Panc1 (cell line): Measurements from ENCODE around the gene ENTPD5. TPM values are rescaled to one million over a fixed set of nuclear protein-coding genes. Genes with fewer than 3 reads are reported as not detected.

Source experiments
- ATAC-seq: fragments of 200-7000 bp; cut with Tn5 transposase; 2 replicates; pipeline ENCODE4 v1.9.1; 2020; ENCODE audit warnings: mild to moderate bottlenecking, moderate library complexity
- BruUV-seq: library from RNA; stranded (reverse); fragments of 400-500 nt; replicated peaks from 2 replicates; lab custom pipeline; 2021; lab: Mats Ljungman, UMichigan
- CTCF ChIA-PET: fragments of 300-600 bp; sonication (Branson Sonifier 250); formaldehyde crosslinking; loops from one replicate; lab custom pipeline; 2022; ENCODE audit warnings: antibody characterized with exemption; lab: Charles Lee
- POLR2A ChIA-PET: fragments of 300-600 bp; sonication (Branson Sonifier 250); formaldehyde crosslinking; loops from one replicate; lab custom pipeline; 2022; ENCODE audit warnings: antibody characterized with exemption; lab: Charles Lee
- DNase-seq: peaks from one replicate; pipeline ENCODE4 v3.0.0-alpha.2; 2010; ENCODE audit warnings: low read depth, low spot score
- H3K27ac ChIP-seq: 2 replicates; pipeline ENCODE4 v1.5.1; 2011; ENCODE audit warnings: mild to moderate bottlenecking, low read length, inconsistent platforms
- H3K27me3 ChIP-seq: fragments of 200-500 bp; sonication (Bioruptor generic); 2 replicates; pipeline ENCODE4 v1.6.0; 2014; ENCODE audit warnings: low read length, inconsistent platforms; ENCODE audit not compliant: control insufficient read depth, insufficient read depth
- H3K36me3 ChIP-seq: fragments of 200-500 bp; sonication (Bioruptor generic); 2 replicates; pipeline ENCODE4 v1.5.1; 2014; ENCODE audit warnings: inconsistent platforms, mild to moderate bottlenecking, low read length, moderate library complexity; ENCODE audit not compliant: control insufficient read depth, insufficient read depth
- H3K4me1 ChIP-seq: 2 replicates; pipeline ENCODE4 v1.5.1; 2011; ENCODE audit warnings: inconsistent platforms, mild to moderate bottlenecking, low read length, moderate library complexity; ENCODE audit not compliant: control insufficient read depth, insufficient read depth
- H3K4me3 ChIP-seq, 2 experiments: 2 replicates each; pipeline ENCODE4 v1.5.1; 2011 to 2012; ENCODE audit warnings: low read depth in 2 of 2, low read length in 2 of 2, mild to moderate bottlenecking in 2 of 2, inconsistent platforms in 1 of 2, moderate library complexity in 1 of 2
- H3K9me3 ChIP-seq: fragments of 200-500 bp; sonication (Bioruptor generic); 2 replicates; pipeline ENCODE4 v1.5.1; 2014; ENCODE audit warnings: low read depth, mild to moderate bottlenecking, inconsistent platforms, low read length, moderate library complexity; ENCODE audit not compliant: control insufficient read depth, insufficient read depth
- POLR2AphosphoS5 ChIP-seq: IDR thresholded peaks from 2 replicates; pipeline ENCODE4 v1.6.1; 2012; ENCODE audit warnings: mild to moderate bottlenecking, low read depth, low read length, moderate library complexity
- REST ChIP-seq, 2 experiments: IDR thresholded peaks; 2 replicates each; pipeline ENCODE4 v1.6.1; 2011 to 2012; ENCODE audit warnings: low read depth in 2 of 2, control low read depth in 1 of 2, low read length in 1 of 2, mild to moderate bottlenecking in 1 of 2, moderate library complexity in 1 of 2; ENCODE audit not compliant: insufficient read depth in 1 of 2
- SIN3A ChIP-seq: IDR thresholded peaks from 2 replicates; pipeline ENCODE4 v1.6.1; 2012; ENCODE audit warnings: low read depth, mild to moderate bottlenecking, low read length, moderate library complexity, borderline replicate concordance; ENCODE audit not compliant: insufficient read depth
- TCF7L2 ChIP-seq: IDR thresholded peaks from 2 replicates; pipeline ENCODE4 v1.6.1; 2011; ENCODE audit warnings: mild to moderate bottlenecking, low read depth, low read length, inconsistent platforms
- in situ Hi-C: cut with HindIII; loops from 2 replicates; pipeline ENCODE4 v1.10.0; 2016; ENCODE audit warnings: low sequenced_read_pairs, low pct_unique_long_range_greater_than_20kb
- intact Hi-C: fragments of 100-400 bp; cut with micrococcal nuclease; formaldehyde crosslinking; loops from one replicate; pipeline ENCODE4 v1.10.0; 2022; ENCODE audit not compliant: unreplicated experiment
- total RNA-seq: library from RNA; stranded (reverse); gene quantifications from one replicate; pipeline ENCODE4 v1.2.1, GENCODE V29; 2021; ENCODE audit not compliant: unreplicated experiment
- TF ChIP-seq, protein P1 (sequence below): fragments of 450-650 bp; IDR thresholded peaks from 2 replicates; pipeline ENCODE4 v1.5.1; 2017; ENCODE audit warnings: mild to moderate bottlenecking

Gene ENTPD5
- total RNA-seq, 1 experiment from 2014 or later = 13.0 TPM

DNA sequence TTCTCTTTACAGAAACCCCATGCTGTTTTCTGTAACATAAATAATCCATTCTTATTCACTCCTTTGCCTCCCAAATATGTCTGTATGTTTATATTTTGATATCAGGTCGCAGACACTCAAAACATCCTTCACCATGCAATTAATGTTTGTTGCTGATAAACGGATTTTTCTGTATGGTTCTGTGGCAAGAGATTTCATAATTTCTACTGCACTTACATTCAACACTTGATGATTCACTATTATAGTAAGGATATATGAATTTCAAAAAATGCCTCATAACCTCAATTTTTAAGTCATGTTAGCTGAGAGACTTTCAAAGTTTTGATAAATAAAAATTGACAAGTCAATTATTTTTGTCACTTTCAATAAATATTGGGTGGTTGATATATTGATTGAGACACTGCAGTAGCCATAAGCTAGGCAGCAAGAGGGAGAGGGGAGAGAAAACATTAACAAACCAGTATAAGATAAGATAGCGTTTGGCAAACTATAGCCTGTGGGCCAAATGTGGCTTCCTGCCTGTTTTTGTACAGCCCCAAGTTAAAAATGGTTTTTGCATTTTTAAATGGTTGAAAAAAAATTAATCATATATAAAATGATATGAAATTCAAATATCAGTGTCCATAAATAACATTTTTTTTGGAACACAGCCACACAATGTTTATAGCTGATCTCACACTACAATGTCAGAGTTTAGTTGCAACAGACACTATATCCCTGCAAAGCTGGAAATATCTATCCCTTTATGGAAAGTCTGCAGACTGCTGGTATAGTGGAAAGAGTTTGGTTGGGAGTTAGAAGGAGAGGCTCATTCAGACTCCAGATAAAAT, 46.9 kb upstream of the ENTPD5 start:
- no peaks in the 10 kb centered on the region for H3K4me1 ChIP-seq
- ATAC-seq (no peak), DNase-seq (no peak)
- H3K36me3 ChIP-seq = no peaks in the 10 kb centered on the region
- H3K9me3 ChIP-seq = no peaks in the 10 kb centered on the region
- CTCF ChIA-PET = no interaction called here
- H3K4me3 ChIP-seq = no peak overlapping the region
- intact Hi-C loops (no loop called here), in situ Hi-C loops (no loop called here)
- no peak for TF ChIP-seq REST (IDR thresholded peaks at IDR 0.05; ENCODE audit: insufficient read depth in 1 of 2, low read depth in 2 of 2, low read length in 1 of 2)
- POLR2A ChIA-PET = no interaction called here
- no peaks in the 10 kb centered on the region for H3K27me3 ChIP-seq
- no peak overlapping the region for H3K27ac ChIP-seq
- no TSS peak for BruUV-seq

DNA sequence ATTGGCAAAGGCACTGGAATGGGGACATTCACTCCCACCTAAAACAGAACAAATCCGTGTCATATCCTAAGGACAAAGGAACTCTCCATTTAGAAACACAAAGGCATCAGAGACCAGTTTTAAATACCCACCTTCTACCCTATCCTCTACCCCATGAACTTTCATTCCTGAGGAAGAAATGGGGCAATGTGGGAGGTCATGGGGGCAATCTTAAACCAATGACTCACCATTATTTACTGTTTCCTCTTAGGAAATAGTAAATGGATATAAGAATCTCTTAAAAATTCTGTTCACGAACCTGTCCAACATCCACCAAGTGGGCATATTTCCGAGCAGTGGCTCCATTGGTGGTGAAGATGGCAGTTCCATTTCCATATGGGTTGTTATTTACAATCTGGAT, 45.8 kb upstream of the ENTPD5 start:
- in situ Hi-C loops = no loop called here
- Histone ChIP-seq H3K9me3 (no peaks in the 10 kb centered on the region), H3K27ac (no peak overlapping the region), H3K27me3 (no peaks in the 10 kb centered on the region), H3K4me1 (no peaks in the 10 kb centered on the region), H3K4me3 (no peak overlapping the region), H3K36me3 (no peaks in the 10 kb centered on the region)
- intact Hi-C loops = no loop called here
- no peak for ATAC-seq
- DNase-seq = no peak
- POLR2A ChIA-PET = no interaction called here
- CTCF ChIA-PET = interaction anchor here (0.7 kb wide), 1 partner anchor 543 kb away, joined by 3 read pairs; no protein-coding TSS in a partner anchor
- TF ChIP-seq, protein P1, sequence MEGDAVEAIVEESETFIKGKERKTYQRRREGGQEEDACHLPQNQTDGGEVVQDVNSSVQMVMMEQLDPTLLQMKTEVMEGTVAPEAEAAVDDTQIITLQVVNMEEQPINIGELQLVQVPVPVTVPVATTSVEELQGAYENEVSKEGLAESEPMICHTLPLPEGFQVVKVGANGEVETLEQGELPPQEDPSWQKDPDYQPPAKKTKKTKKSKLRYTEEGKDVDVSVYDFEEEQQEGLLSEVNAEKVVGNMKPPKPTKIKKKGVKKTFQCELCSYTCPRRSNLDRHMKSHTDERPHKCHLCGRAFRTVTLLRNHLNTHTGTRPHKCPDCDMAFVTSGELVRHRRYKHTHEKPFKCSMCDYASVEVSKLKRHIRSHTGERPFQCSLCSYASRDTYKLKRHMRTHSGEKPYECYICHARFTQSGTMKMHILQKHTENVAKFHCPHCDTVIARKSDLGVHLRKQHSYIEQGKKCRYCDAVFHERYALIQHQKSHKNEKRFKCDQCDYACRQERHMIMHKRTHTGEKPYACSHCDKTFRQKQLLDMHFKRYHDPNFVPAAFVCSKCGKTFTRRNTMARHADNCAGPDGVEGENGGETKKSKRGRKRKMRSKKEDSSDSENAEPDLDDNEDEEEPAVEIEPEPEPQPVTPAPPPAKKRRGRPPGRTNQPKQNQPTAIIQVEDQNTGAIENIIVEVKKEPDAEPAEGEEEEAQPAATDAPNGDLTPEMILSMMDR = no peak
- no peak for TF ChIP-seq TCF7L2
- TF ChIP-seq SIN3A = no peak
- no peak for TF ChIP-seq REST (IDR thresholded peaks at IDR 0.05; ENCODE audit: insufficient read depth in 1 of 2, low read depth in 2 of 2, low read length in 1 of 2)
- no peak for TF ChIP-seq POLR2AphosphoS5
- no TSS peak for BruUV-seq
